Measurements from ENCODE around the gene SCN5A. TPM values are rescaled to one million over a fixed set of nuclear protein-coding genes. Genes with fewer than 3 reads are reported as not detected.

The SCN5A gene
- total RNA-seq, 1 experiment from 2014 or later: 11.5 TPM

- Histone ChIP-seq H3K79me2 (ENCODE audit: insufficient read depth, low read length) (no peaks in the 10 kb centered on the region), H3K9me3 (ENCODE audit: control insufficient read depth in 1 of 2, insufficient read depth in 1 of 2, low read depth in 1 of 2, low read length in 2 of 2) (no peaks in the 10 kb centered on the region), H3K9ac (ENCODE audit: low read length) (no peak overlapping the region), H3K36me3 (ENCODE audit: control insufficient read depth in 1 of 2, insufficient read depth in 2 of 2, low read length in 2 of 2) (no peaks in the 10 kb centered on the region; a peak in 1 of 4 replicates), H4K20me1 (ENCODE audit: insufficient read depth) (no peaks in the 10 kb centered on the region), H3K4me3 (replicated peaks in 1 of 2; ENCODE audit: low read depth in 1 of 2, low read length in 2 of 2) (no peak overlapping the region), H3K4me2 (ENCODE audit: low read length) (no peak overlapping the region), H3K27ac (ENCODE audit: low read depth, low read length) (no peak overlapping the region), H3K9me2 (ENCODE audit: insufficient read depth) (no peaks in the 10 kb centered on the region), H3K27me3 (ENCODE audit: insufficient read depth, low read length) (no peaks in the 10 kb centered on the region), H2AFZ (ENCODE audit: low read depth, low read length, poor library complexity, severe bottlenecking) (no peak overlapping the region), H3K4me1 (ENCODE audit: control insufficient read depth in 1 of 2, insufficient read depth in 2 of 2, low read length in 2 of 2) (no peaks in the 10 kb centered on the region)
- BruUV-seq (replicated peaks): no TSS peak
- no peak for ATAC-seq
- ChIA-PET POLR2A (no interaction called here), RAD21 (ENCODE audit: low non-redundant PET in 1 of 2, low total read pairs in 2 of 2, uncharacterized antibody in 2 of 2, unreplicated experiment in 2 of 2) (no interaction called here), CTCF (no interaction called here)
- intact Hi-C loops (cut with micrococcal nuclease): no loop called here
- DNase-seq (ENCODE audit: low read depth, low spot score): no peak
- TF ChIP-seq FOSL1 (IDR thresholded peaks at IDR 0.05; ENCODE audit: low read depth) (no peak), CEBPB (IDR thresholded peaks at IDR 0.05; ENCODE audit: low read depth) (no peak), POLR2AphosphoS5 (IDR thresholded peaks at IDR 0.05; ENCODE audit: low read depth, low read length) (no peak), ZNF274 (IDR thresholded peaks at IDR 0.05; ENCODE audit: low read depth, low read length) (no peak), ELF1 (IDR thresholded peaks at IDR 0.05; ENCODE audit: borderline replicate concordance, low read depth) (no peak), SIN3A (IDR thresholded peaks at IDR 0.05; ENCODE audit: low read depth) (no peak), EGR1 (IDR thresholded peaks at IDR 0.05; ENCODE audit: low read depth) (no peak), SRF (IDR thresholded peaks at IDR 0.05; ENCODE audit: low read depth) (no peak), ZFX (IDR thresholded peaks at IDR 0.05) (no peak), CTCF (IDR thresholded peaks at IDR 0.05 in 2 of 3, conservative IDR thresholded peaks at IDR 0.05 in 1 of 3; ENCODE audit: borderline replicate concordance in 1 of 3, insufficient read depth in 1 of 3, low read depth in 2 of 3, low read length in 2 of 3) (no peak), EZH2 (IDR thresholded peaks at IDR 0.05) (no peak), ATF3 (IDR thresholded peaks at IDR 0.05) (no peak), TCF7L2 (IDR thresholded peaks at IDR 0.05; ENCODE audit: borderline replicate concordance, extremely low read depth, insufficient read depth, insufficient read length) (no peak), SP1 (IDR thresholded peaks at IDR 0.05; ENCODE audit: low read depth) (no peak), POLR2A (IDR thresholded peaks at IDR 0.05; ENCODE audit: borderline replicate concordance, extremely low read depth, insufficient read depth, insufficient read length) (no peak), EZH2phosphoT487 (IDR thresholded peaks at IDR 0.05; ENCODE audit: borderline replicate concordance) (no peak), YY1 (IDR thresholded peaks at IDR 0.05; ENCODE audit: extremely low read depth, insufficient replicate concordance, low read depth, low read length) (no peak)
- TF ChIP-seq, protein P1, sequence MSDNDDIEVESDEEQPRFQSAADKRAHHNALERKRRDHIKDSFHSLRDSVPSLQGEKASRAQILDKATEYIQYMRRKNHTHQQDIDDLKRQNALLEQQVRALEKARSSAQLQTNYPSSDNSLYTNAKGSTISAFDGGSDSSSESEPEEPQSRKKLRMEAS (IDR thresholded peaks at IDR 0.05): no peak
- TF ChIP-seq, protein P2, sequence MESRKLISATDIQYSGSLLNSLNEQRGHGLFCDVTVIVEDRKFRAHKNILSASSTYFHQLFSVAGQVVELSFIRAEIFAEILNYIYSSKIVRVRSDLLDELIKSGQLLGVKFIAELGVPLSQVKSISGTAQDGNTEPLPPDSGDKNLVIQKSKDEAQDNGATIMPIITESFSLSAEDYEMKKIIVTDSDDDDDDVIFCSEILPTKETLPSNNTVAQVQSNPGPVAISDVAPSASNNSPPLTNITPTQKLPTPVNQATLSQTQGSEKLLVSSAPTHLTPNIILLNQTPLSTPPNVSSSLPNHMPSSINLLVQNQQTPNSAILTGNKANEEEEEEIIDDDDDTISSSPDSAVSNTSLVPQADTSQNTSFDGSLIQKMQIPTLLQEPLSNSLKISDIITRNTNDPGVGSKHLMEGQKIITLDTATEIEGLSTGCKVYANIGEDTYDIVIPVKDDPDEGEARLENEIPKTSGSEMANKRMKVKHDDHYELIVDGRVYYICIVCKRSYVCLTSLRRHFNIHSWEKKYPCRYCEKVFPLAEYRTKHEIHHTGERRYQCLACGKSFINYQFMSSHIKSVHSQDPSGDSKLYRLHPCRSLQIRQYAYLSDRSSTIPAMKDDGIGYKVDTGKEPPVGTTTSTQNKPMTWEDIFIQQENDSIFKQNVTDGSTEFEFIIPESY (IDR thresholded peaks at IDR 0.05; ENCODE audit: extremely low read depth, insufficient replicate concordance, low read length): no peak
Observed at GRCh38 chr3:38562467-38562925, 87.0 kb downstream of the SCN5A start.
